HepG2 (cell line): ENCODE measurements around the gene TIMM13. TPM values are rescaled to one million over a fixed set of nuclear protein-coding genes. Genes with fewer than 3 reads are reported as not detected.
A peak's percentile ranks its signal among the peaks of the same experiment; 100 is the strongest.

Experiments
- CENPX ChIP-seq: sonication (generic); formaldehyde crosslinking; IDR thresholded peaks from 2 replicates; pipeline ENCODE4 v1.9.0; 2021; ENCODE audit warnings: mild to moderate bottlenecking, missing genetic modification reagents, moderate library complexity
- FOXO1 ChIP-seq: sonication (generic); formaldehyde crosslinking; IDR thresholded peaks from 2 replicates; pipeline ENCODE4 v1.4.0; 2020; ENCODE audit warnings: missing genetic modification reagents
- IKZF1 ChIP-seq: fragments of 450-650 bp; IDR thresholded peaks from 2 replicates; pipeline ENCODE4 v1.7.1; 2016
- MIER2 ChIP-seq: IDR thresholded peaks from 2 replicates; pipeline ENCODE4 v1.6.1; 2016; ENCODE audit warnings: missing biosample characterization, missing genetic modification reagents
- MXI1 ChIP-seq: IDR thresholded peaks from 3 replicates; pipeline ENCODE4 v1.6.1; 2012; ENCODE audit warnings: low read depth, low read length, inconsistent platforms, borderline replicate concordance
- PRPF4 ChIP-seq: fragments of 200-400 bp; formaldehyde crosslinking; IDR thresholded peaks from 2 replicates; pipeline ENCODE4 v1.6.1; 2016; ENCODE audit warnings: low read length, low read depth; ENCODE audit not compliant: poor library complexity, severe bottlenecking
- RARG ChIP-seq: sonication (generic); formaldehyde crosslinking; IDR thresholded peaks from 2 replicates; pipeline ENCODE4 v1.4.0; 2020; ENCODE audit warnings: low read depth, mild to moderate bottlenecking, missing genetic modification reagents
- TBP ChIP-seq: sonication (generic); formaldehyde crosslinking; IDR thresholded peaks from 2 replicates; pipeline ENCODE4 v1.5.0; 2020; ENCODE audit warnings: missing genetic modification reagents
- YY1 ChIP-seq: IDR thresholded peaks from 2 replicates; pipeline ENCODE4 v1.6.1; 2011; ENCODE audit warnings: low read length, low read depth, moderate library complexity, mild to moderate bottlenecking; ENCODE audit not compliant: insufficient read depth, insufficient replicate concordance
- ZNF143 ChIP-seq: sonication (generic); formaldehyde crosslinking; IDR thresholded peaks from 2 replicates; pipeline ENCODE4 v1.4.0; 2020; ENCODE audit warnings: missing genetic modification reagents
- ZNF224 ChIP-seq: sonication (generic); formaldehyde crosslinking; IDR thresholded peaks from 2 replicates; pipeline ENCODE4 v1.5.0; 2020; ENCODE audit warnings: mild to moderate bottlenecking, missing genetic modification reagents
- ZNF382 ChIP-seq: sonication (generic); formaldehyde crosslinking; IDR thresholded peaks from 2 replicates; pipeline ENCODE4 v1.5.0; 2020; ENCODE audit warnings: missing genetic modification reagents, mild to moderate bottlenecking, borderline replicate concordance
- ZNF468 ChIP-seq: sonication (generic); formaldehyde crosslinking; IDR thresholded peaks from 2 replicates; pipeline ENCODE4 v1.8.0; 2022; ENCODE audit warnings: mild to moderate bottlenecking, moderate library complexity, missing genetic modification reagents
- ZNF709 ChIP-seq: sonication (generic); formaldehyde crosslinking; IDR thresholded peaks from 2 replicates; pipeline ENCODE4 v1.5.0; 2020; ENCODE audit warnings: mild to moderate bottlenecking, missing genetic modification reagents
- ZNF766 ChIP-seq: sonication (generic); formaldehyde crosslinking; IDR thresholded peaks from 2 replicates; pipeline ENCODE4 v1.5.0; 2020; ENCODE audit warnings: missing genetic modification reagents, borderline replicate concordance
- ZSCAN21 ChIP-seq: sonication (generic); formaldehyde crosslinking; IDR thresholded peaks from 2 replicates; pipeline ENCODE4 v1.8.0; 2022; ENCODE audit warnings: mild to moderate bottlenecking, missing genetic modification reagents, moderate library complexity, borderline replicate concordance
- polyA plus RNA-seq, 8 experiments: library from polyadenylated mRNA; depleted of rRNA in 3 of 8; stranded (reverse) in 7 of 8; unstranded in 1 of 8; fragments of >200 nt; fragmentation: Illumina TruSeq in 4 of 8; extraction: Trizol in 4 of 8; gene quantifications; 2 replicates each; pipeline versions ENCODE4 v1.2.1 to v1.2.3, GENCODE V29; 2011 to 2016; ENCODE audit warnings: low read depth in 4 of 8, missing spikeins in 1 of 8, mixed read lengths in 1 of 8; ENCODE audit not compliant: insufficient read depth in 1 of 8
- total RNA-seq, 5 experiments: library from RNA; depleted of rRNA; stranded (reverse); fragments of >200 nt; fragmentation: Illumina TruSeq; extraction: Trizol; gene quantifications; 2 replicates each; pipeline ENCODE4 v1.2.3, GENCODE V29; 2016; ENCODE audit warnings: low read depth in 1 of 5
- TF ChIP-seq, protein P1 (sequence below): sonication (generic); formaldehyde crosslinking; IDR thresholded peaks from 2 replicates; pipeline ENCODE4 v1.4.0; 2020; ENCODE audit warnings: missing genetic modification reagents
- TF ChIP-seq, protein P2 (sequence below): sonication (generic); formaldehyde crosslinking; conservative IDR thresholded peaks from 2 replicates; pipeline ENCODE4 v1.4.0; 2020; ENCODE audit warnings: mild to moderate bottlenecking, missing genetic modification reagents, moderate library complexity
- TF ChIP-seq, protein P3 (sequence below): sonication (generic); formaldehyde crosslinking; conservative IDR thresholded peaks from 2 replicates; pipeline ENCODE4 v1.8.0; 2022; ENCODE audit warnings: missing genetic modification reagents
- TF ChIP-seq, protein P4 (sequence below): sonication (generic); formaldehyde crosslinking; IDR thresholded peaks from 2 replicates; pipeline ENCODE4 v1.5.1; 2020; ENCODE audit warnings: missing genetic modification reagents, mild to moderate bottlenecking, borderline replicate concordance

The TIMM13 gene
- total and polyA plus RNA-seq, 2 of the 13 experiments (the other 11 are each of a cell fraction or from before 2014, with no cell fraction given) = 48.4 to 108 TPM

DNA sequence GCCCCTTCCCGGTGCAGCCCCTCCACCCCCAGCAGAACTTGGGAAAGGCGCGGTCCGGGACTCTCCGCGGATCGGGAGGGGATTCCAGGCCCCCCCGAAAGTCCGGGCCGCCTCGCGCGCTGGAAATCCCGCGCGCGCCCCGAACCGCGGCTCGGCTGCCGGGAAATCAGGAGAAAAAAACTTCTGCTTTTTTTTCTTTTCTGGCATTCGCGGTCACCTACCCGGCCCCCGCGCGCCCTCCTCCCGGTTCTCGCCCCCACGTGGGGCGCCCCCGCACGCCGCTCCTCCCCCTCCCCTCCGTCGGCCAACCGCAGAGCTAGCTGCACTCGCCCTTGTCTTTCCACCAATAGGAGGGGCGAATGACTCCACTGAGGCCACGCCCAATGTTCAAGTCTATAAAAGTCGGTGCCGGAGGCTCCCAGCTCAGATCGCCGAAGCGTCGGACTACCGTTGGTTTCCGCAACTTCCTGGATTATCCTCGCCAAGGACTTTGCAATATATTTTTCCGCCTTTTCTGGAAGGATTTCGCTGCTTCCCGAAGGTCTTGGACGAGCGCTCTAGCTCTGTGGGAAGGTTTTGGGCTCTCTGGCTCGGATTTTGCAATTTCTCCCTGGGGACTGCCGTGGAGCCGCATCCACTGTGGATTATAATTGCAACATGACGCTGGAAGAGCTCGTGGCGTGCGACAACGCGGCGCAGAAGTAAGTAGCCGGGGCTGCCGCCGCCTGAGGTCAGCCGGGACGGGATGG lies 48.5 kb upstream of the TIMM13 start, which contains the start of gene GADD45B (continued):
- TF ChIP-seq, protein P1, sequence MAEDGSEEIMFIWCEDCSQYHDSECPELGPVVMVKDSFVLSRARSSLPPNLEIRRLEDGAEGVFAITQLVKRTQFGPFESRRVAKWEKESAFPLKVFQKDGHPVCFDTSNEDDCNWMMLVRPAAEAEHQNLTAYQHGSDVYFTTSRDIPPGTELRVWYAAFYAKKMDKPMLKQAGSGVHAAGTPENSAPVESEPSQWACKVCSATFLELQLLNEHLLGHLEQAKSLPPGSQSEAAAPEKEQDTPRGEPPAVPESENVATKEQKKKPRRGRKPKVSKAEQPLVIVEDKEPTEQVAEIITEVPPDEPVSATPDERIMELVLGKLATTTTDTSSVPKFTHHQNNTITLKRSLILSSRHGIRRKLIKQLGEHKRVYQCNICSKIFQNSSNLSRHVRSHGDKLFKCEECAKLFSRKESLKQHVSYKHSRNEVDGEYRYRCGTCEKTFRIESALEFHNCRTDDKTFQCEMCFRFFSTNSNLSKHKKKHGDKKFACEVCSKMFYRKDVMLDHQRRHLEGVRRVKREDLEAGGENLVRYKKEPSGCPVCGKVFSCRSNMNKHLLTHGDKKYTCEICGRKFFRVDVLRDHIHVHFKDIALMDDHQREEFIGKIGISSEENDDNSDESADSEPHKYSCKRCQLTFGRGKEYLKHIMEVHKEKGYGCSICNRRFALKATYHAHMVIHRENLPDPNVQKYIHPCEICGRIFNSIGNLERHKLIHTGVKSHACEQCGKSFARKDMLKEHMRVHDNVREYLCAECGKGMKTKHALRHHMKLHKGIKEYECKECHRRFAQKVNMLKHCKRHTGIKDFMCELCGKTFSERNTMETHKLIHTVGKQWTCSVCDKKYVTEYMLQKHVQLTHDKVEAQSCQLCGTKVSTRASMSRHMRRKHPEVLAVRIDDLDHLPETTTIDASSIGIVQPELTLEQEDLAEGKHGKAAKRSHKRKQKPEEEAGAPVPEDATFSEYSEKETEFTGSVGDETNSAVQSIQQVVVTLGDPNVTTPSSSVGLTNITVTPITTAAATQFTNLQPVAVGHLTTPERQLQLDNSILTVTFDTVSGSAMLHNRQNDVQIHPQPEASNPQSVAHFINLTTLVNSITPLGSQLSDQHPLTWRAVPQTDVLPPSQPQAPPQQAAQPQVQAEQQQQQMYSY (CRISPR knock-in tag) = no peak
- TF ChIP-seq ZNF468 (CRISPR knock-in tag) (no peak), YY1 (peak; percentile 40), RARG (no peak), CENPX (CRISPR knock-in tag) (no peak), MIER2 (CRISPR knock-in tag) (no peak), ZNF224 (CRISPR knock-in tag) (no peak), MXI1 (peak; percentile 86; the same call in 2 of the 3 replicates), IKZF1 (no peak), TBP (CRISPR knock-in tag) (peak; percentile 83; the same call in 1 of the 2 replicates), FOXO1 (CRISPR knock-in tag) (peak; percentile 16; the same call in 1 of the 2 replicates), ZNF766 (CRISPR knock-in tag) (no peak), ZNF143 (CRISPR knock-in tag) (no peak), ZNF709 (CRISPR knock-in tag) (no peak), ZNF382 (CRISPR knock-in tag) (no peak), ZSCAN21 (CRISPR knock-in tag) (no peak; the same call in 1 of the 2 replicates), PRPF4 (no peak)
- TF ChIP-seq, protein P2, sequence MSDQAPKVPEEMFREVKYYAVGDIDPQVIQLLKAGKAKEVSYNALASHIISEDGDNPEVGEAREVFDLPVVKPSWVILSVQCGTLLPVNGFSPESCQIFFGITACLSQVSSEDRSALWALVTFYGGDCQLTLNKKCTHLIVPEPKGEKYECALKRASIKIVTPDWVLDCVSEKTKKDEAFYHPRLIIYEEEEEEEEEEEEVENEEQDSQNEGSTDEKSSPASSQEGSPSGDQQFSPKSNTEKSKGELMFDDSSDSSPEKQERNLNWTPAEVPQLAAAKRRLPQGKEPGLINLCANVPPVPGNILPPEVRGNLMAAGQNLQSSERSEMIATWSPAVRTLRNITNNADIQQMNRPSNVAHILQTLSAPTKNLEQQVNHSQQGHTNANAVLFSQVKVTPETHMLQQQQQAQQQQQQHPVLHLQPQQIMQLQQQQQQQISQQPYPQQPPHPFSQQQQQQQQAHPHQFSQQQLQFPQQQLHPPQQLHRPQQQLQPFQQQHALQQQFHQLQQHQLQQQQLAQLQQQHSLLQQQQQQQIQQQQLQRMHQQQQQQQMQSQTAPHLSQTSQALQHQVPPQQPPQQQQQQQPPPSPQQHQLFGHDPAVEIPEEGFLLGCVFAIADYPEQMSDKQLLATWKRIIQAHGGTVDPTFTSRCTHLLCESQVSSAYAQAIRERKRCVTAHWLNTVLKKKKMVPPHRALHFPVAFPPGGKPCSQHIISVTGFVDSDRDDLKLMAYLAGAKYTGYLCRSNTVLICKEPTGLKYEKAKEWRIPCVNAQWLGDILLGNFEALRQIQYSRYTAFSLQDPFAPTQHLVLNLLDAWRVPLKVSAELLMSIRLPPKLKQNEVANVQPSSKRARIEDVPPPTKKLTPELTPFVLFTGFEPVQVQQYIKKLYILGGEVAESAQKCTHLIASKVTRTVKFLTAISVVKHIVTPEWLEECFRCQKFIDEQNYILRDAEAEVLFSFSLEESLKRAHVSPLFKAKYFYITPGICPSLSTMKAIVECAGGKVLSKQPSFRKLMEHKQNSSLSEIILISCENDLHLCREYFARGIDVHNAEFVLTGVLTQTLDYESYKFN = peak; percentile 46
- TF ChIP-seq, protein P3, sequence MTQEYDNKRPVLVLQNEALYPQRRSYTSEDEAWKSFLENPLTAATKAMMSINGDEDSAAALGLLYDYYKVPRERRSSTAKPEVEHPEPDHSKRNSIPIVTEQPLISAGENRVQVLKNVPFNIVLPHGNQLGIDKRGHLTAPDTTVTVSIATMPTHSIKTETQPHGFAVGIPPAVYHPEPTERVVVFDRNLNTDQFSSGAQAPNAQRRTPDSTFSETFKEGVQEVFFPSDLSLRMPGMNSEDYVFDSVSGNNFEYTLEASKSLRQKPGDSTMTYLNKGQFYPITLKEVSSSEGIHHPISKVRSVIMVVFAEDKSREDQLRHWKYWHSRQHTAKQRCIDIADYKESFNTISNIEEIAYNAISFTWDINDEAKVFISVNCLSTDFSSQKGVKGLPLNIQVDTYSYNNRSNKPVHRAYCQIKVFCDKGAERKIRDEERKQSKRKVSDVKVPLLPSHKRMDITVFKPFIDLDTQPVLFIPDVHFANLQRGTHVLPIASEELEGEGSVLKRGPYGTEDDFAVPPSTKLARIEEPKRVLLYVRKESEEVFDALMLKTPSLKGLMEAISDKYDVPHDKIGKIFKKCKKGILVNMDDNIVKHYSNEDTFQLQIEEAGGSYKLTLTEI (CRISPR knock-in tag) = no peak
- TF ChIP-seq, protein P4, sequence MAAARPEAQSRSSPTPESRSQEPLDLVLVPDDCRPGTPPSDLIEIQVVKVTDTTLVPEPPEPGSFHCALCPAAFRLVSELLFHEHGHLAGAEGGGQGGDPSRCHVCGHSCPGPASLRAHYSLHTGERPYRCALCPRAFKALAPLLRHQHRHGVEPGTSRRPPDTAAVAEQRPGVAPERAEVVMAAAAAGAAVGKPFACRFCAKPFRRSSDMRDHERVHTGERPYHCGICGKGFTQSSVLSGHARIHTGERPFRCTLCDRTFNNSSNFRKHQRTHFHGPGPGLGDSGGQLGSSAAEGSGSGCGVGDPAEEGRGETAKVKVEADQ (CRISPR knock-in tag) = no peak
